Subcutaneous adipose tissue (tissue), 4 donors: ENCODE measurements around the gene OR8G5. TPM values are rescaled to one million over a fixed set of nuclear protein-coding genes. Genes with fewer than 3 reads are reported as not detected.

Experiments used
- total RNA-seq, 4 donors: library from RNA; depleted of rRNA; stranded (reverse); fragments of >200 nt; gene quantifications; one replicate each; pipeline ENCODE4 v1.1.0, GENCODE V29; 2016
- TF ChIP-seq, protein P1 (sequence below): fragments of 450-650 bp; IDR thresholded peaks from one replicate; pipeline ENCODE4 v1.5.1; 2016; ENCODE audit warnings: low read depth, mild to moderate bottlenecking, control low read depth, antibody characterized with exemption, moderate library complexity

OR8G5 gene
- total RNA-seq, 4 donors from 2014 or later: 1.5 TPM; not detected in 3

DNA sequence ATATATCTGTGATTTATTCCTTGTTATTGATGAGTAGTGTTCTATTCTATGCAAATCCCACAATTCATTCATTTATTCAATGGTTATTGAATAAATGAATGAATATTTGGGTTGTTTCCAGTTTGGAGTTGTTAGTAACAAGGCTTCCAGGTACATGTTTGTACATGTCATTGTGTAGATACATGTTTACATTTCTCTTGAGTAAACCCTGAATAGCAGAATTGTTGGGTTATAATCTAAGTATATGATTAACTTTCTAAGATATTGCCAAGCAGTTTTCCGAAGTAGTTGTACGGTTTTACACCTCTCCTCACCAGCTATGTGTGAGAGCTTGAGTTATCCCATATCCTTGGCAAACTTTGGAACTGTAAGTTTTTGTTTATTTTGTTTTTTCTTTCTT is 33.8 kb upstream of the OR8G5 start:
- TF ChIP-seq, protein P1, sequence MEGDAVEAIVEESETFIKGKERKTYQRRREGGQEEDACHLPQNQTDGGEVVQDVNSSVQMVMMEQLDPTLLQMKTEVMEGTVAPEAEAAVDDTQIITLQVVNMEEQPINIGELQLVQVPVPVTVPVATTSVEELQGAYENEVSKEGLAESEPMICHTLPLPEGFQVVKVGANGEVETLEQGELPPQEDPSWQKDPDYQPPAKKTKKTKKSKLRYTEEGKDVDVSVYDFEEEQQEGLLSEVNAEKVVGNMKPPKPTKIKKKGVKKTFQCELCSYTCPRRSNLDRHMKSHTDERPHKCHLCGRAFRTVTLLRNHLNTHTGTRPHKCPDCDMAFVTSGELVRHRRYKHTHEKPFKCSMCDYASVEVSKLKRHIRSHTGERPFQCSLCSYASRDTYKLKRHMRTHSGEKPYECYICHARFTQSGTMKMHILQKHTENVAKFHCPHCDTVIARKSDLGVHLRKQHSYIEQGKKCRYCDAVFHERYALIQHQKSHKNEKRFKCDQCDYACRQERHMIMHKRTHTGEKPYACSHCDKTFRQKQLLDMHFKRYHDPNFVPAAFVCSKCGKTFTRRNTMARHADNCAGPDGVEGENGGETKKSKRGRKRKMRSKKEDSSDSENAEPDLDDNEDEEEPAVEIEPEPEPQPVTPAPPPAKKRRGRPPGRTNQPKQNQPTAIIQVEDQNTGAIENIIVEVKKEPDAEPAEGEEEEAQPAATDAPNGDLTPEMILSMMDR: no peak

DNA sequence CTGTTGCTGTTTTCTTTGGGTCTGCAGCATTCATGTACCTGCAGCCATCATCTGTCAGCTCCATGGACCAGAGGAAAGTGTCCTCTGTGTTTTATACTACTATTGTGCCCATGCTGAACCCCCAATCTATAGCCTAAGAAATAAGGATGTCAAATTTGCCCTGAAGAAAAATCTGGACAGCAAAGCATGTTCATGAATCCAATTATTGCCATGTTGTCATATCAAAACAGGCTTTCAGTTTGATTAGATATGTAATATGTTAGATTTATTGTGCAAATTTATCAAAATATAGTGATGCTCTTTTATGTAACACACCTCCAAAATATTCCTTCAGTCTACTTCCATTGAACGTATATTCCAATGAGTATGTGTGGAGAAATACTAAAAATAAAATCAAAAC is 30.7 kb upstream of the OR8G5 start:
- TF ChIP-seq, protein P1: no peak

DNA sequence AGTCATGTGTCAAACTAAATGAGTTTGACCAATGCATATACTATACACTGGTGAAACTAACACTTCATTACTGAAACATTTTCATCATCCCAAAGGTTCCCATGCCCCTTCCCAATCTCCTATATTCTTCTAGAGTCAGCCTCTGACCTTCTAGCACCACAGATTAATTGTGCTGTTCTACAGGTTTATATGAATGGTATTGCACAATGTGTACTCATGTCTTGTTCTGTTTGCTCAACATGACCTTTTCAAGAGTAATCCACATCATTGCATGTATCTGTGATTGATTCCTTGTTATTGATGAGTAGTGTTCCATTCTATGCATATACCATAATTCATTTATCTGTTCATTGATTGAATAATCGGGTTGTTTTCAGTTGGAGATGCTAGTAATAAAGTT is 22.8 kb upstream of the OR8G5 start:
- TF ChIP-seq, protein P1: no peak

DNA sequence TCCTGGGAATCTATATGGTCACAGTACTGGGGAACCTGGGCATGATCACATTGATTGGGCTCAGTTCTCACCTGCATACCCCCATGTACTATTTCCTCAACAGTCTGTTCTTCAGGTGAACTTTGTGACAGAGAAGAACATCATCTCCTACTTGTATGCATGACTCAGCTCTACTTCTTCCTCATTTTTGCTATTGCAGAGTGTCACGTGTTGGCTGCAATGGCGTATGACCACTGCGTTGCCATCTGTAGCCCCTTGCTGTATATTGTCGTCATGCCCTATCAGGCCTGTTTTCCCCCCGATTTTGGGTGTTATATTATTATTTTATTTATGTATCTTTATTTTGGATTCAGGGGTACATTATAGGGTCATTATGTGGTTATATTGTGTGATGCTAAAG is 17.7 kb upstream of the OR8G5 start:
- TF ChIP-seq, protein P1: no peak

DNA sequence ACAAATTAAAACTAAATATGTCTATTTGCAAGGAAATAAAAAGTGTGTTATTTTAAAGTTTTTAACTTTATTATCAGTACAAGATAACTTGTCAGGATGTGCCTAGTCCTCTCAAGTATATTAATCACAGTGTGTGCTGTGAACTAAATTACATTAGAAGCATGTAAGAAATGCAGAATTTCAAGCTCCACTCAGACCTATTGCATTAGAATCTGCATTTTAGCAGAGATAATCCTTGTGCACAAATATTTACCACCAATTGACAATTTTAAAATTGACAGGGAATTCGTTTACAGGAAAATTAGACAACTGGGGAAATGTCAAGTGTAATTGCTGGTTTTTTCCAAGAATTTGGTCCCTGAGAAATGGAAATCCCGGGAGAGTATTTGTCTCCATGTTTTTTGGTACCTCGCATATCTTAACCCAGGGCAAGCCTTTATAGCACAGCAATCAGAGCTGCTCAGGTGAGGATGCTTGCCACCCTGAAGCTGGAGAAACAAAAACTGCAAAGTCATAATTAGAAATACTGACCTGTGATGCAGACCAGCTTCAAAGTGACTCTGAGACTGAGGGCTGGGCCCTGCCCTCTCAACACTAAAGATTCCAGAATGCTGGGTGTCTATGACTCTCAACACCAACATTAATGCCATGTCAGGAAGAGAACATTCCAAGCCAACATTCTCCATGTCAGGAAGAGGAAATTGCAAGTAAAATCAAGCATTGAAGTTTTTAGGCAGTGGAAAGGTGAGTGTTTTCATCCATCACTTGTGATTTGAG is 15.4 kb upstream of the OR8G5 start, which contains the start of gene OR8G1:
OR8G1 (plus strand) TSS at position 475 of the 777 bp plus-strand sequence. CDS start 8,581 bp downstream, outside the sequence.
- TF ChIP-seq, protein P1: no peak

DNA sequence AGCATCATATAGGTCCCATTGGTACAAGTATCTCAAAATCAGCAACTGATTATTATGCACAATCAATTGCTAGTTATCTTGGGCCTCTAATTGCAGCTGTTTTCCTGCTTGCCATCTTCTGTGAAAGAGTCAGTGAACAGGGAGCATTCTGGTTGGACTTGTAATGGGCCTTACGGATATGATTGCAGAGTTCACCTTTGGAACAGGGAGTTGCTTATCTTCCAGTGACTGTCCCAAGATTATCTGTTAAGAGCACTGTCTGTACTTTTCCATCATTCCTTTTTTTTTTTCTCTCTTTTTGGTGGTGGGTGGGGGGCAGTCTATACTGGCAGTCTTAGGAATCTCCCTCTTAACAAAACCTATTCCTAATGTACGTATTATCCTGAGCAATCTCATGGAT is 17.8 kb downstream of the OR8G5 start:
- TF ChIP-seq, protein P1: no peak

DNA sequence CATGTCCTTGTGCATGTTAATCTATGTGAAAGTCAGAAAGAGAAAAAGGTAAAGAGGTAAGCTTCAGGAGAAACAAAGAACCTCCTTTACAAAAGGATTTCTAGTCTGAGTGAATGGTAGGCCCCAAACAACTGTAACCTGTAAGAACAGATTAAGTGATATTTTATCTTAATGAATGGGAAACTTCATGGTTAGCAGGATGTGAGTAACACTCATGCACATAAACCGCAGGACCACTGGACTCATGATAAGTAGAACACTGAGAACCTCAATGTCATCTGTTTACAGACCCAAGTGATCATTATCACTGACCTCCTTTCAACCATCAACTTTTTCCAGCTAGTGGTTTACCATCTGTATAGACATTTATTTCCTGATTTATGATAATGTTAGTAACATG is 19.9 kb downstream of the OR8G5 start:
- TF ChIP-seq, protein P1: no peak
